Activated gamma-delta T cell treated with anti-CD3 and anti-CD28 coated beads, Interleukin-2, amount 50 U/mL, for 16 hours (primary cell): ENCODE measurements around the gene OS9.

Experiments used
- DNase-seq: peaks from one replicate; pipeline ENCODE4 v3.0.0-alpha.2; 2020; ENCODE audit warnings: low read depth

The OS9 gene

GRCh38 chr12:57769594-57769993 lies 75.7 kb downstream of the OS9 start:
- no peak for DNase-seq

GRCh38 chr12:57770734-57771133 lies 76.8 kb downstream of the OS9 start:
- DNase-seq = no peak
